ENCODE results near the gene CRB1. TPM values are rescaled to one million over a fixed set of nuclear protein-coding genes. Genes with fewer than 3 reads are reported as not detected.

CRB1 gene
- total and polyA plus RNA-seq, 9 of the 15 experiments (the other 6 are each of a cell fraction or from before 2014, with no cell fraction given), result 0.04 to 0.10 TPM; not detected in 7

DNA sequence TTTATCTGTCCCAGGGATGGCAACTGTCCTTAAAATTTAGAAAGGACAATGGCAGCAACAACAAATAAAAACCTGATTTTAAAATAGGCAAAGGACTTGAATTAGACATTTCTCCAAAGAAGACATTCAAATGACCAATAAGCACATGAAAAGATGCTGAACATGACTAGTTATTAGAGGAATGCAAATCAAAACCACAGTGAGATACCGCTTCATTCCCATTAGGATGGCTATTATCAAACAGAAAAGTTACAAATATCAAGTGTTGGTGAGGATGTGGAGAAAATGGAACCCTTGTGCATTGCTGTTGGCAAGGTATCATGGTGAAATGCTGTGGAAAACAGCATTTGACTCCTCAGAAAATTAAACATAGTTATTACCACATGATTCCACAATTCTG is 120.7 kb downstream of the CRB1 start:
- H3K79me2 ChIP-seq (ENCODE audit: control insufficient read depth, insufficient read depth, low read length), result no peaks in the 10 kb centered on the region
- BruUV-seq (replicated peaks), result no TSS peak
- no peak overlapping the region for H3K9ac ChIP-seq (ENCODE audit: insufficient read depth in 1 of 2, low read depth in 2 of 2, low read length in 2 of 2)
- TF ChIP-seq RBFOX2 (IDR thresholded peaks at IDR 0.05; ENCODE audit: low read depth, low read length) (no peak), IRF2 (CRISPR knock-in tag; IDR thresholded peaks at IDR 0.05) (no peak), MTA1 (IDR thresholded peaks at IDR 0.05; ENCODE audit: borderline replicate concordance) (no peak), PURB (CRISPR knock-in tag; IDR thresholded peaks at IDR 0.05; ENCODE audit: low read depth) (no peak), PTRF (tag; IDR thresholded peaks at IDR 0.05) (no peak), DIDO1 (tag; IDR thresholded peaks at IDR 0.05; ENCODE audit: low read depth) (no peak), BHLHE40 (IDR thresholded peaks at IDR 0.05; ENCODE audit: low read length) (no peak), ZBTB17 (CRISPR knock-in tag; IDR thresholded peaks at IDR 0.05) (no peak), ZNF586 (CRISPR knock-in tag; conservative IDR thresholded peaks at IDR 0.05) (no peak), MTA2 (IDR thresholded peaks at IDR 0.05; ENCODE audit: low read depth) (no peak), ZNF354B (CRISPR knock-in tag; IDR thresholded peaks at IDR 0.05) (no peak), ZNF324 (CRISPR knock-in tag; IDR thresholded peaks at IDR 0.05) (no peak), FOS (IDR thresholded peaks at IDR 0.05; ENCODE audit: extremely low read depth, insufficient read length) (no peak), SOX6 (IDR thresholded peaks at IDR 0.05) (no peak), TOE1 (IDR thresholded peaks at IDR 0.05; ENCODE audit: borderline replicate concordance) (no peak), TOE1 (CRISPR knock-in tag; IDR thresholded peaks at IDR 0.05; ENCODE audit: borderline replicate concordance, low read depth) (no peak), TAF1 (IDR thresholded peaks at IDR 0.05; ENCODE audit: control insufficient read depth, extremely low read depth, insufficient read depth, low read length, severe bottlenecking) (no peak)
- TF ChIP-seq, protein P1, sequence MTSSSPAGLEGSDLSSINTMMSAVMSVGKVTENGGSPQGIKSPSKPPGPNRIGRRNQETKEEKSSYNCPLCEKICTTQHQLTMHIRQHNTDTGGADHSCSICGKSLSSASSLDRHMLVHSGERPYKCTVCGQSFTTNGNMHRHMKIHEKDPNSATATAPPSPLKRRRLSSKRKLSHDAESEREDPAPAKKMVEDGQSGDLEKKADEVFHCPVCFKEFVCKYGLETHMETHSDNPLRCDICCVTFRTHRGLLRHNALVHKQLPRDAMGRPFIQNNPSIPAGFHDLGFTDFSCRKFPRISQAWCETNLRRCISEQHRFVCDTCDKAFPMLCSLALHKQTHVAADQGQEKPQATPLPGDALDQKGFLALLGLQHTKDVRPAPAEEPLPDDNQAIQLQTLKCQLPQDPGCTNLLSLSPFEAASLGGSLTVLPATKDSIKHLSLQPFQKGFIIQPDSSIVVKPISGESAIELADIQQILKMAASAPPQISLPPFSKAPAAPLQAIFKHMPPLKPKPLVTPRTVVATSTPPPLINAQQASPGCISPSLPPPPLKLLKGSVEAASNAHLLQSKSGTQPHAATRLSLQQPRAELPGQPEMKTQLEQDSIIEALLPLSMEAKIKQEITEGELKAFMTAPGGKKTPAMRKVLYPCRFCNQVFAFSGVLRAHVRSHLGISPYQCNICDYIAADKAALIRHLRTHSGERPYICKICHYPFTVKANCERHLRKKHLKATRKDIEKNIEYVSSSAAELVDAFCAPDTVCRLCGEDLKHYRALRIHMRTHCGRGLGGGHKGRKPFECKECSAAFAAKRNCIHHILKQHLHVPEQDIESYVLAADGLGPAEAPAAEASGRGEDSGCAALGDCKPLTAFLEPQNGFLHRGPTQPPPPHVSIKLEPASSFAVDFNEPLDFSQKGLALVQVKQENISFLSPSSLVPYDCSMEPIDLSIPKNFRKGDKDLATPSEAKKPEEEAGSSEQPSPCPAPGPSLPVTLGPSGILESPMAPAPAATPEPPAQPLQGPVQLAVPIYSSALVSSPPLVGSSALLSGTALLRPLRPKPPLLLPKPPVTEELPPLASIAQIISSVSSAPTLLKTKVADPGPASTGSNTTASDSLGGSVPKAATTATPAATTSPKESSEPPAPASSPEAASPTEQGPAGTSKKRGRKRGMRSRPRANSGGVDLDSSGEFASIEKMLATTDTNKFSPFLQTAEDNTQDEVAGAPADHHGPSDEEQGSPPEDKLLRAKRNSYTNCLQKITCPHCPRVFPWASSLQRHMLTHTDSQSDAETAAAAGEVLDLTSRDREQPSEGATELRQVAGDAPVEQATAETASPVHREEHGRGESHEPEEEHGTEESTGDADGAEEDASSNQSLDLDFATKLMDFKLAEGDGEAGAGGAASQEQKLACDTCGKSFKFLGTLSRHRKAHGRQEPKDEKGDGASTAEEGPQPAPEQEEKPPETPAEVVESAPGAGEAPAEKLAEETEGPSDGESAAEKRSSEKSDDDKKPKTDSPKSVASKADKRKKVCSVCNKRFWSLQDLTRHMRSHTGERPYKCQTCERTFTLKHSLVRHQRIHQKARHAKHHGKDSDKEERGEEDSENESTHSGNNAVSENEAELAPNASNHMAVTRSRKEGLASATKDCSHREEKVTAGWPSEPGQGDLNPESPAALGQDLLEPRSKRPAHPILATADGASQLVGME (CRISPR knock-in tag; IDR thresholded peaks at IDR 0.05), result no peak
- TF ChIP-seq, protein P2, sequence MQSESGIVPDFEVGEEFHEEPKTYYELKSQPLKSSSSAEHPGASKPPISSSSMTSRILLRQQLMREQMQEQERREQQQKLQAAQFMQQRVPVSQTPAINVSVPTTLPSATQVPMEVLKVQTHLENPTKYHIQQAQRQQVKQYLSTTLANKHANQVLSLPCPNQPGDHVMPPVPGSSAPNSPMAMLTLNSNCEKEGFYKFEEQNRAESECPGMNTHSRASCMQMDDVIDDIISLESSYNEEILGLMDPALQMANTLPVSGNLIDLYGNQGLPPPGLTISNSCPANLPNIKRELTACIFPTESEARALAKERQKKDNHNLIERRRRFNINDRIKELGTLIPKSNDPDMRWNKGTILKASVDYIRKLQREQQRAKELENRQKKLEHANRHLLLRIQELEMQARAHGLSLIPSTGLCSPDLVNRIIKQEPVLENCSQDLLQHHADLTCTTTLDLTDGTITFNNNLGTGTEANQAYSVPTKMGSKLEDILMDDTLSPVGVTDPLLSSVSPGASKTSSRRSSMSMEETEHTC (IDR thresholded peaks at IDR 0.05), result no peak

More for the DNA sequence above, 120.7 kb downstream of the CRB1 start:
- Histone ChIP-seq H3K4me3 (no peak overlapping the region), H3K27me3 (ENCODE audit: control insufficient read depth in 2 of 2, insufficient read depth in 2 of 2, low read length in 2 of 2) (no peaks in the 10 kb centered on the region), H3K9me3 (replicated peaks; ENCODE audit: control insufficient read depth, insufficient read depth, low read depth, low read length) (no peaks in the 10 kb centered on the region), H3K27ac (ENCODE audit: extremely low read depth, low read depth, low read length) (no peak overlapping the region), H3K4me2 (ENCODE audit: insufficient read depth, low read length) (no peak overlapping the region), H4K20me1 (replicated peaks; ENCODE audit: control insufficient read depth, insufficient read depth, low read length) (no peaks in the 10 kb centered on the region), H2AFZ (ENCODE audit: low read depth, low read length) (no peak overlapping the region), H3K4me1 (replicated peaks in 1 of 2; ENCODE audit: control insufficient read depth in 2 of 2, insufficient read depth in 2 of 2, low read length in 2 of 2) (peaks cover 0 to 14% of the 10 kb centered on the region in 2 experiments; a peak in 1 of 5 replicates), H3K36me3 (ENCODE audit: control insufficient read depth, insufficient read depth, low read length) (no peaks in the 10 kb centered on the region), H3K9me1 (ENCODE audit: control insufficient read depth, insufficient read depth, low read length) (no peaks in the 10 kb centered on the region)
- ATAC-seq (no peak), DNase-seq (ENCODE audit: extremely low read depth in 1 of 4, low spot score in 3 of 4) (no peak), FAIRE-seq (no peak)
- in situ Hi-C loops (cut with MboI), result no loop called here
- ChIA-PET CTCF (ENCODE audit: low intra/inter-chr PET ratio) (no interaction called here), POLR2A (no interaction called here)
- intact Hi-C loops (cut with micrococcal nuclease), result no loop called here
- WGBS (ENCODE audit: insufficient coverage, low coverage, missing lambda C conversion rate), result 0% methylated on average over 1 of the region's 1 CpG
